SK-N-SH (cell line): ENCODE results near the gene FLVCR1.

Experiments used
- CHD2 ChIP-seq: fragments of 150-350 bp; IDR thresholded peaks from 2 replicates; pipeline ENCODE4 v1.6.1; 2018; ENCODE audit warnings: low read length; ENCODE audit not compliant: partially characterized antibody
- EP300 ChIP-seq, 2 experiments: IDR thresholded peaks; 2 replicates each; pipeline versions ENCODE4 v1.4.0 to v1.6.1; 2012; ENCODE audit warnings: borderline replicate concordance in 1 of 2, low read depth in 1 of 2, low read length in 1 of 2
- FOXJ3 ChIP-seq: sonication (generic); formaldehyde crosslinking; IDR thresholded peaks from 2 replicates; pipeline ENCODE4 v1.5.1; 2020; ENCODE audit warnings: mild to moderate bottlenecking, missing genetic modification reagents
- MXI1 ChIP-seq: IDR thresholded peaks from 2 replicates; pipeline ENCODE4 v1.6.1; 2012; ENCODE audit warnings: mild to moderate bottlenecking, low read depth, low read length, improper control_type of control experiment
- NFIC ChIP-seq: IDR thresholded peaks from 2 replicates; pipeline ENCODE4 v1.4.0; 2012; ENCODE audit warnings: borderline replicate concordance
- POLR2AphosphoS5 ChIP-seq: IDR thresholded peaks from 2 replicates; pipeline ENCODE4 v1.6.1; 2012; ENCODE audit warnings: low read depth, low read length
- RAD21 ChIP-seq: IDR thresholded peaks from 2 replicates; pipeline ENCODE4 v1.6.1; 2012; ENCODE audit warnings: mild to moderate bottlenecking, low read length
- RCOR1 ChIP-seq: fragments of 150-350 bp; IDR thresholded peaks from 2 replicates; pipeline ENCODE4 v1.6.1; 2017; ENCODE audit warnings: antibody characterized with exemption, low read length
- SIN3A ChIP-seq: IDR thresholded peaks from 2 replicates; pipeline ENCODE4 v1.6.1; 2012; ENCODE audit warnings: low read depth, mild to moderate bottlenecking, low read length, moderate library complexity, borderline replicate concordance
- TAF1 ChIP-seq: IDR thresholded peaks from 2 replicates; pipeline ENCODE4 v1.6.1; 2012; ENCODE audit warnings: low read depth, mild to moderate bottlenecking, low read length, moderate library complexity, borderline replicate concordance
- YY1 ChIP-seq: IDR thresholded peaks from 2 replicates; pipeline ENCODE4 v1.4.0; 2012; ENCODE audit warnings: low read depth, mild to moderate bottlenecking
- TF ChIP-seq, protein P1 (sequence below): IDR thresholded peaks from 2 replicates; pipeline ENCODE4 v1.6.1; 2012; ENCODE audit warnings: mild to moderate bottlenecking, low read depth, low read length, moderate library complexity
- TF ChIP-seq, protein P2 (sequence below): fragments of 200-600 bp; sonication (generic); IDR thresholded peaks from 2 replicates; pipeline ENCODE4 v1.6.1; 2017; ENCODE audit warnings: antibody characterized with exemption, mild to moderate bottlenecking, moderate library complexity
- TF ChIP-seq, protein P3 (sequence below): IDR thresholded peaks from 2 replicates; pipeline ENCODE4 v1.4.0; 2012; ENCODE audit warnings: low read depth, borderline replicate concordance

DNA sequence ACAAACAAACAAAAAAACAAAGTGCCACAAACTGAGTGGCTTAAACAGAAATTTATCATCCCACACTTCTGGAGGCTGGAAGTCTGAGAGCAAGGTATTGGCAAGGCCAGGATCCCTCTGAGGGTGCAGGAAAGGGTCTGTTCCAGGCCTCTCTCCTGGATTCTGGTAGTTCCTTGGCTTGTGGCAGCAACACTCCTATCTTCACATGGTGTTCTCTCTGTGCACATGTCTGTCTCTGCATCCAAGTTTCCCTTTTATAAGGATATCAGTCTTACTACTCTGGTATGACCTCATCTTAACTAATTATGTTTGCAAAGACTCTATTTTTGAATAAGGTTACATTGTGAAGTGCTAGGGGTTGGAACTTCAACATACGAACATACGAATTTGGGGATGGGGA, 87.0 kb downstream of the FLVCR1 start:
- TF ChIP-seq, protein P1, sequence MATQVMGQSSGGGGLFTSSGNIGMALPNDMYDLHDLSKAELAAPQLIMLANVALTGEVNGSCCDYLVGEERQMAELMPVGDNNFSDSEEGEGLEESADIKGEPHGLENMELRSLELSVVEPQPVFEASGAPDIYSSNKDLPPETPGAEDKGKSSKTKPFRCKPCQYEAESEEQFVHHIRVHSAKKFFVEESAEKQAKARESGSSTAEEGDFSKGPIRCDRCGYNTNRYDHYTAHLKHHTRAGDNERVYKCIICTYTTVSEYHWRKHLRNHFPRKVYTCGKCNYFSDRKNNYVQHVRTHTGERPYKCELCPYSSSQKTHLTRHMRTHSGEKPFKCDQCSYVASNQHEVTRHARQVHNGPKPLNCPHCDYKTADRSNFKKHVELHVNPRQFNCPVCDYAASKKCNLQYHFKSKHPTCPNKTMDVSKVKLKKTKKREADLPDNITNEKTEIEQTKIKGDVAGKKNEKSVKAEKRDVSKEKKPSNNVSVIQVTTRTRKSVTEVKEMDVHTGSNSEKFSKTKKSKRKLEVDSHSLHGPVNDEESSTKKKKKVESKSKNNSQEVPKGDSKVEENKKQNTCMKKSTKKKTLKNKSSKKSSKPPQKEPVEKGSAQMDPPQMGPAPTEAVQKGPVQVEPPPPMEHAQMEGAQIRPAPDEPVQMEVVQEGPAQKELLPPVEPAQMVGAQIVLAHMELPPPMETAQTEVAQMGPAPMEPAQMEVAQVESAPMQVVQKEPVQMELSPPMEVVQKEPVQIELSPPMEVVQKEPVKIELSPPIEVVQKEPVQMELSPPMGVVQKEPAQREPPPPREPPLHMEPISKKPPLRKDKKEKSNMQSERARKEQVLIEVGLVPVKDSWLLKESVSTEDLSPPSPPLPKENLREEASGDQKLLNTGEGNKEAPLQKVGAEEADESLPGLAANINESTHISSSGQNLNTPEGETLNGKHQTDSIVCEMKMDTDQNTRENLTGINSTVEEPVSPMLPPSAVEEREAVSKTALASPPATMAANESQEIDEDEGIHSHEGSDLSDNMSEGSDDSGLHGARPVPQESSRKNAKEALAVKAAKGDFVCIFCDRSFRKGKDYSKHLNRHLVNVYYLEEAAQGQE: no peak
- TF ChIP-seq, protein P2, sequence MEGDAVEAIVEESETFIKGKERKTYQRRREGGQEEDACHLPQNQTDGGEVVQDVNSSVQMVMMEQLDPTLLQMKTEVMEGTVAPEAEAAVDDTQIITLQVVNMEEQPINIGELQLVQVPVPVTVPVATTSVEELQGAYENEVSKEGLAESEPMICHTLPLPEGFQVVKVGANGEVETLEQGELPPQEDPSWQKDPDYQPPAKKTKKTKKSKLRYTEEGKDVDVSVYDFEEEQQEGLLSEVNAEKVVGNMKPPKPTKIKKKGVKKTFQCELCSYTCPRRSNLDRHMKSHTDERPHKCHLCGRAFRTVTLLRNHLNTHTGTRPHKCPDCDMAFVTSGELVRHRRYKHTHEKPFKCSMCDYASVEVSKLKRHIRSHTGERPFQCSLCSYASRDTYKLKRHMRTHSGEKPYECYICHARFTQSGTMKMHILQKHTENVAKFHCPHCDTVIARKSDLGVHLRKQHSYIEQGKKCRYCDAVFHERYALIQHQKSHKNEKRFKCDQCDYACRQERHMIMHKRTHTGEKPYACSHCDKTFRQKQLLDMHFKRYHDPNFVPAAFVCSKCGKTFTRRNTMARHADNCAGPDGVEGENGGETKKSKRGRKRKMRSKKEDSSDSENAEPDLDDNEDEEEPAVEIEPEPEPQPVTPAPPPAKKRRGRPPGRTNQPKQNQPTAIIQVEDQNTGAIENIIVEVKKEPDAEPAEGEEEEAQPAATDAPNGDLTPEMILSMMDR: no peak
- no peak for TF ChIP-seq CHD2
- no peak for TF ChIP-seq NFIC
- no peak for TF ChIP-seq TAF1
- TF ChIP-seq SIN3A: no peak
- TF ChIP-seq RCOR1: no peak
- TF ChIP-seq, protein P3, sequence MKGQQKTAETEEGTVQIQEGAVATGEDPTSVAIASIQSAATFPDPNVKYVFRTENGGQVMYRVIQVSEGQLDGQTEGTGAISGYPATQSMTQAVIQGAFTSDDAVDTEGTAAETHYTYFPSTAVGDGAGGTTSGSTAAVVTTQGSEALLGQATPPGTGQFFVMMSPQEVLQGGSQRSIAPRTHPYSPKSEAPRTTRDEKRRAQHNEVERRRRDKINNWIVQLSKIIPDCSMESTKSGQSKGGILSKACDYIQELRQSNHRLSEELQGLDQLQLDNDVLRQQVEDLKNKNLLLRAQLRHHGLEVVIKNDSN: no peak
- TF ChIP-seq FOXJ3 (CRISPR knock-in tag): no peak
- TF ChIP-seq YY1: no peak
- TF ChIP-seq MXI1: no peak
- no peak for TF ChIP-seq RAD21
- no peak for TF ChIP-seq EP300 (IDR thresholded peaks at IDR 0.05; ENCODE audit: borderline replicate concordance in 1 of 2, low read depth in 1 of 2, low read length in 1 of 2)
- no peak for TF ChIP-seq POLR2AphosphoS5
